RPMI8226 (cell line): ENCODE data around the gene AFF3.

Source experiments
- DNase-seq: peaks from one replicate; pipeline ENCODE4 v3.0.0-alpha.2; 2015

Gene AFF3

GRCh38 chr2:100039291-100039980 is 103.0 kb downstream of the AFF3 start:
- no peak for DNase-seq

GRCh38 chr2:100038011-100038410 is 104.4 kb downstream of the AFF3 start:
- no peak for DNase-seq

- no peak for DNase-seq
Measured at GRCh38 chr2:100036793-100037192, 105.6 kb downstream of the AFF3 start.

- no peak for DNase-seq
Measured at GRCh38 chr2:100036026-100036425, 106.4 kb downstream of the AFF3 start.

GRCh38 chr2:100034431-100034830 is 108.0 kb downstream of the AFF3 start:
- DNase-seq: no peak

- no peak for DNase-seq
Measured at GRCh38 chr2:100033976-100034375, 108.4 kb downstream of the AFF3 start.

- DNase-seq: no peak
Measured at GRCh38 chr2:100031604-100032003, 110.8 kb downstream of the AFF3 start.

GRCh38 chr2:100029460-100029859 is 112.9 kb downstream of the AFF3 start:
- no peak for DNase-seq

- no peak for DNase-seq
Measured at GRCh38 chr2:100021791-100022340, 120.5 kb downstream of the AFF3 start.

- no peak for DNase-seq
Measured at GRCh38 chr2:100019499-100019898, 122.9 kb downstream of the AFF3 start.

GRCh38 chr2:100018341-100019193 is 123.8 kb downstream of the AFF3 start:
- DNase-seq: no peak

- DNase-seq: no peak
Measured at GRCh38 chr2:100017633-100018032, 124.8 kb downstream of the AFF3 start.

GRCh38 chr2:100016756-100017155 is 125.6 kb downstream of the AFF3 start:
- no peak for DNase-seq

GRCh38 chr2:100015849-100016248 is 126.5 kb downstream of the AFF3 start:
- no peak for DNase-seq

GRCh38 chr2:100013892-100014677 is 128.3 kb downstream of the AFF3 start:
- DNase-seq: no peak

- DNase-seq: no peak
Measured at GRCh38 chr2:100012561-100012960, 129.8 kb downstream of the AFF3 start.

- DNase-seq: no peak
Measured at GRCh38 chr2:100011272-100011731, 131.1 kb downstream of the AFF3 start.

- no peak for DNase-seq
Measured at GRCh38 chr2:100010606-100011005, 131.8 kb downstream of the AFF3 start.

- DNase-seq: no peak
Measured at GRCh38 chr2:100009743-100010142, 132.6 kb downstream of the AFF3 start.

- no peak for DNase-seq
Measured at GRCh38 chr2:100008956-100009355, 133.4 kb downstream of the AFF3 start.

- DNase-seq: no peak
Measured at GRCh38 chr2:100006516-100006915, 135.9 kb downstream of the AFF3 start.

- DNase-seq: no peak
Measured at GRCh38 chr2:100004959-100005387, 137.4 kb downstream of the AFF3 start.

- no peak for DNase-seq
Measured at GRCh38 chr2:100004348-100004884, 138.0 kb downstream of the AFF3 start.
